Right lobe of liver (tissue), 4 donors: ENCODE results near the gene FAM135A.
"Not testable (repeated sequence)": the region's sequence is repeated elsewhere in the genome, so short reads cannot be mapped to it uniquely, and the experiment has no call there.

Experiments used
- POLR2A ChIP-seq: fragments of 450-650 bp; IDR thresholded peaks from one replicate; pipeline ENCODE4 v1.6.1; 2017; ENCODE audit warnings: antibody characterized with exemption, mild to moderate bottlenecking
- TF ChIP-seq, protein P1 (sequence below), 4 donors: fragments of 200-600 bp in 3 of 4; fragments of 450-650 bp in 1 of 4; IDR thresholded peaks; one replicate each; pipeline versions ENCODE4 v1.5.1 to v1.8.0; 2016 to 2022; ENCODE audit warnings: antibody characterized with exemption in 4 of 4, mild to moderate bottlenecking in 2 of 4
- donor health status: DM: no; HTN: no; CAD: no.
- donor health status: DM: no; HTN: no; CAD: no.
- donor health status: DM: no; HTN: yes; CAD: no.

DNA sequence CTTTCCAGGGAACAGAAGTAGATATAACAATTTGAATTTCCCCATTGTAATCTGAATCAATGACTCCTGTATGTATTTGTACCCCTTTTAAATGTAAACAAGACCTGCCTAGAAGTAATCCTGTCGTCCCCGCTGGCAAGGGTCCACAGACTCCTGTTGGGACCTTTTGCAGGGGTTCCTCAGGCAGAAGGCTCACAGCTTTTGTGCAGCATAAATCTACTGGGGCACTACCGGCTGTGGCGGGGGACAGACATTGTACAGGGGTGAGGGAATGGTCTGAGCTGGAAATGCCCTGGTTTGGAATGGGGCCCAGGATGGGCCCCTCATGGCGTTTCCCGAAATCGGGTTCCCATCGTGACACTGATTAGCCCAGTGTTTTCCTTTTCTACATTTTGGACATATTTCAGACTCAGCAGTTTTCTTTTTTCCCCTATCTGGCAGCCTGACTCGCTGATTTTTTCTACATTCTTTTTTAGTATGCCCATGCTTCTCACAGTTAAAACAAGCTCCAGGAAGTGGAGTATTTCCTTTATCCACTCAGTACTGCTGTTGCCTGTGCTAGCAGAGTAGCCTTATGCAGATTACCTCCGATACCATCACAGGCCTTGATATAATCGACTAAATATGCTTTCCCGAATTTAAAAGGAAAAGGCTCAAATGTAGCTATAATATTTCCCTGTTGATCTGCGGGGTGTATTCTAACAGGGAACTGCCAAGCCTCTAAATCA, 34.2 kb downstream of the FAM135A start:
- TF ChIP-seq, protein P1, sequence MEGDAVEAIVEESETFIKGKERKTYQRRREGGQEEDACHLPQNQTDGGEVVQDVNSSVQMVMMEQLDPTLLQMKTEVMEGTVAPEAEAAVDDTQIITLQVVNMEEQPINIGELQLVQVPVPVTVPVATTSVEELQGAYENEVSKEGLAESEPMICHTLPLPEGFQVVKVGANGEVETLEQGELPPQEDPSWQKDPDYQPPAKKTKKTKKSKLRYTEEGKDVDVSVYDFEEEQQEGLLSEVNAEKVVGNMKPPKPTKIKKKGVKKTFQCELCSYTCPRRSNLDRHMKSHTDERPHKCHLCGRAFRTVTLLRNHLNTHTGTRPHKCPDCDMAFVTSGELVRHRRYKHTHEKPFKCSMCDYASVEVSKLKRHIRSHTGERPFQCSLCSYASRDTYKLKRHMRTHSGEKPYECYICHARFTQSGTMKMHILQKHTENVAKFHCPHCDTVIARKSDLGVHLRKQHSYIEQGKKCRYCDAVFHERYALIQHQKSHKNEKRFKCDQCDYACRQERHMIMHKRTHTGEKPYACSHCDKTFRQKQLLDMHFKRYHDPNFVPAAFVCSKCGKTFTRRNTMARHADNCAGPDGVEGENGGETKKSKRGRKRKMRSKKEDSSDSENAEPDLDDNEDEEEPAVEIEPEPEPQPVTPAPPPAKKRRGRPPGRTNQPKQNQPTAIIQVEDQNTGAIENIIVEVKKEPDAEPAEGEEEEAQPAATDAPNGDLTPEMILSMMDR (IDR thresholded peaks at IDR 0.05) = not testable (repeated sequence)
- TF ChIP-seq POLR2A = not testable (repeated sequence)
